GM13977 (cell line): ENCODE results near the gene PRKCD.

Source experiments
- DNase-seq: peaks from one replicate; pipeline ENCODE4 v3.0.0; 2012; ENCODE audit warnings: low spot score
- in situ Hi-C: fragments of 300-500 bp; cut with MboI; formaldehyde crosslinking; loops from one replicate; pipeline ENCODE4 v1.12.0; 2022; ENCODE audit warnings: low sequenced_read_pairs, low pct_unique_long_range_greater_than_20kb, mixed read lengths, inconsistent platforms; ENCODE audit not compliant: unreplicated experiment
- TF ChIP-seq, protein P1 (sequence below): IDR thresholded peaks from 2 replicates; pipeline ENCODE4 v1.5.1; 2012; ENCODE audit warnings: mild to moderate bottlenecking, control low read depth; ENCODE audit not compliant: insufficient read depth; ENCODE audit errors: extremely low read depth, missing control alignments

Gene PRKCD

DNA sequence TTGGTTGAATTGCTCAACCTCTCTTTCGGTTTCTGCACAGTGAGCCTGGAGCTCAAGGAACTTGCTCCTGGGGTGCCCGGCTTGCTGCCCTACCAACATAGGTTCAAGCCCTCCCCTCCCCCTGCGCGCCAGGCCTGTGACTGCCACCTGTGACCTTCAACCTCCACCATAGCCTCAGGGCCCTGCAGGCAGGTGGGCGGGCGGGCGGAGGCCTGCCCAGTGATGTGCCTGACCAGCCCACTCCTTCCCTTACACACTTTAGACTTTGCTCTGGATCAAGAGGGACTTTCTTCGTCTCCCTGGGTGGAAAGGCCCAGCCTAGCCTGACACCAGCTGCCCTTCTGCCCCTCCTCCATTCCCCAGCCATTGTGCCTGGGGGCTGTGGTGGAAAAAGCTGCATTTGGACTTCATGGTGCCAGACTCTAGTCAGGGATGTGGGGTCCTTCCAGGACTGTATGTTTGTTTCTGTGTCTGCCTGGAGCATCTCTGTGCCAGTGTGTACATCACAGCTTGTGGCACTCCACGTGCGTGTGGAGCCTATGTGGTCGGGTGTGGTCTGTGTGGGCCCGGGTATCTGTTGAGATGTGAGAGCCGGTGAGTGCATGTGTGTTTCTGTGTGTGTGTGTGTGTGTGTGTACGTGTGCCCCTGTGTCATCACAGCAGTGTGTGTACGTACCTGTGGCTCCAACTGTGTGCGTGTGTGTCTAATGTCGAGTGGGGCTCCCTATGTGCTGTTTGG, 9.5 kb downstream of the PRKCD start:
- in situ Hi-C loops: no loop called here
- DNase-seq: peak; percentile 69
- TF ChIP-seq, protein P1, sequence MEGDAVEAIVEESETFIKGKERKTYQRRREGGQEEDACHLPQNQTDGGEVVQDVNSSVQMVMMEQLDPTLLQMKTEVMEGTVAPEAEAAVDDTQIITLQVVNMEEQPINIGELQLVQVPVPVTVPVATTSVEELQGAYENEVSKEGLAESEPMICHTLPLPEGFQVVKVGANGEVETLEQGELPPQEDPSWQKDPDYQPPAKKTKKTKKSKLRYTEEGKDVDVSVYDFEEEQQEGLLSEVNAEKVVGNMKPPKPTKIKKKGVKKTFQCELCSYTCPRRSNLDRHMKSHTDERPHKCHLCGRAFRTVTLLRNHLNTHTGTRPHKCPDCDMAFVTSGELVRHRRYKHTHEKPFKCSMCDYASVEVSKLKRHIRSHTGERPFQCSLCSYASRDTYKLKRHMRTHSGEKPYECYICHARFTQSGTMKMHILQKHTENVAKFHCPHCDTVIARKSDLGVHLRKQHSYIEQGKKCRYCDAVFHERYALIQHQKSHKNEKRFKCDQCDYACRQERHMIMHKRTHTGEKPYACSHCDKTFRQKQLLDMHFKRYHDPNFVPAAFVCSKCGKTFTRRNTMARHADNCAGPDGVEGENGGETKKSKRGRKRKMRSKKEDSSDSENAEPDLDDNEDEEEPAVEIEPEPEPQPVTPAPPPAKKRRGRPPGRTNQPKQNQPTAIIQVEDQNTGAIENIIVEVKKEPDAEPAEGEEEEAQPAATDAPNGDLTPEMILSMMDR: no peak

DNA sequence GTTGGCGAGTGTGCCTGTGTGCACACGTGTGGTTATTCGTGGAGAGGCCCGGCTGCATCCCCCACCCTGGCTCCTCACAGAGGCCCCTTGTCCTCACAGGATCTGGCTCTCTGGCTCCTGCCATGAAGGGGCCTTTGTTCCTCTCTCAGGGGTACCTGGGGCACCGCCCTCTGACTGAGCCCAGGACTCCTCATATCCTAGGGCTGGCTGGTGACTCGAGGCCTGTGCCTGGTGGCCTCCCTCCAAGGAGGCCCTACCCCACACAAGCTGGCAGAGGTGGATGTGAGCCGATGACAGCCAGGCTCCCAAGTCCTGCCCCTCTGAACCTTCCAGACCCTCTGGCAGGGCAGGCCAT, 10.0 kb downstream of the PRKCD start:
- TF ChIP-seq, protein P1: no peak
- in situ Hi-C loops: no loop called here
- no peak for DNase-seq

DNA sequence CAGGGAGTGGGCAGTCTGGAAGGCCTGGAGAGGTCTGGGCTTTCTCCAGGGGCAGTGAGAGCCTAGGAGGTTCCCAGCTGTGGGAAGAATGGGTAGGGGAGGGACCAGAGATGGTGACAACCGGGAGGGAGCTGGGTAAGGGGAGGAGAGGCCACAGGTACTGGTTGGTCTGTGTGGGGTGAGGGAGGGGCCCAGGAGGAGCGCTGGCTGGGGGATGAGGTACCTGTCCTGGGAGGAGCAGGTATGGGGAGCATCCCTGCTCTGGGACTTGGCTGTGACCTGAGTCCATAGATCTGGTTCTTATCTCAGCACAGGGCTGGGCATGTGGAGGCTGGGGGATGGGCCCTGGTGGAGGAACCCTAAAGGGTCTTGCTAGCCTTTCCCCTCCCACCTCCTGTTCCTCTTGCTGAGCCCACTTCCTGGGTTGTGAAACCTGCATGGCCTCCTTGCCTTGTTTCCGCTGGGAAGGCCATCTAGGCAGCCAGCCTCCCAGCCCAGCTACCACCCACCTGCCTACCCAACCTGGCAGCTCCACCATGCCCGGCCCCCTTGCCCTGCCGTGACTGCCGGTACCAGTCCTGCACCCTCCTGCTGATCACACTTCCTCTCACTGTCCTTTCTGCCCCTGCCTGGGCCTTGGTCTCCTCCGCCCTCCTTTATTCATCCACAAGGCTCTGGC, 11.0 kb downstream of the PRKCD start:
- in situ Hi-C loops: no loop called here
- TF ChIP-seq, protein P1: no peak
- no peak for DNase-seq

DNA sequence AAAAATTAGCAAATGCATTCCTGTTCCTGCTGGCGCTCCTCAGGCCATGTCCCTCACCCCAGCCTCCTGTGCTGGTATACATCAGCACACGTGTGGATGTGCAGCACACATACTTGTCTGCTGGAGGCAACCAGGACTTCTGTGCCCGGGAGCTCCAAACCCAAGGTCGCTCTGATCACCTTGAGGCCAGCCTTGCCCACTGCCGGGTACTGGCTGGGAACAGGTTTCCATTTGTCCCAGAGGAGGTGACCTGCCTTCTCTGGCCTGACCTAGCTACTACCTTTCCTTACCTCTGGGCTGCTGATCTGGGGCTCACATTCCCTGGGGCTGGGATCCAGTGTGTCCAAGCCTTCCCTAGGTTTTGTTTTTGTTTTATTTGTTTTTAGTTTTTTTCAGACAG, 12.1 kb downstream of the PRKCD start:
- DNase-seq: no peak
- in situ Hi-C loops: no loop called here
- TF ChIP-seq, protein P1: no peak

DNA sequence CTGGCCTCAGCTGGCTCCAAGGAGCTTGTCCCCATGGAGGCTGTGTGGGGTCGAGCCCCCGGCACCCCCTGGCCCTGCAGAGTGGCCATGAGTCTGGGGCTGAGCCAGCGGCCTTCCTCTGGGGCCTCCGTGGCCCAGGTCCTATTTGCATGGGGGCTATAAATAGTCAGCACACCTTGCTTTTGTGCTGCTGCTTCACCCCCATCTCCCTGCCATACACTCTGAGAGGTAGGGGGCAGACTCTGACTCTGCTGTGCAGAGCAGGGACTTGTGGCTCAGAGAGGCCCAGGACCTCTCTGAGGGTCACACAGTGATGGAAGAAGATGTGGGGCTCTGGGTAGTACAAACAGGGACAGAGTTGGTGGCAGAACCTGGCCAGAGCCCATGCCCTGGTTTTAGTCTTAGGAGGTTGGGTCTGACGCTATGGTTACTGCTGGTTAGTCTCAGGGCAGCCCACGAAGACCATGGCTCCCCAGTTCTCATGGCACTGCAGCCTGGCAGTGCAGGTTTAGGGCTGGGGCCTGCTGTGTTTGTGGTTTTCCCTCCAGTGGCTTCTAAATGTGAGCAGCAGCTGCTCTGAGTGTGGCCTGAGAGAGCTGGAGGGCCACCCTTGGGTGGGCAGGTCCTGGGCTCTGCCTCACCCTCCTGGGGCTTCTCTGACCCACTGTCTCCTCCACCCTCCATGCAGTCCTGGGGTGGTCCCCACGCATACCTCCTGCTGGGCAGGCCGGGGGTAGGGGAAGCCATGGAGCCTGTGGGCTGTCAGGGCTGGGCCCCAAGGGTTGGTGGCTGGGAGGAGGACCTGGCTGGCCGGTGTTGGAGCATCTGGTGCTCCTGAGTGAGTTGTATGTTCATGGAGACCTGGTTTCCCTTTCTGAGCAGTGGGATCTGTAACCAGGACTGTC, 13.6 kb downstream of the PRKCD start:
- in situ Hi-C loops: no loop called here
- TF ChIP-seq, protein P1: peak; percentile 44
- DNase-seq: peak; percentile 69
